ENCODE results near the gene AP1M1.

- TF ChIP-seq CTCF (conservative IDR thresholded peaks at IDR 0.05 in 1 of 2, IDR thresholded peaks at IDR 0.05 in 1 of 2; ENCODE audit: low read depth in 1 of 2, low read length in 2 of 2) (no peak), EZH2 (IDR thresholded peaks at IDR 0.05; ENCODE audit: low read length, missing control alignments) (no peak)
These were observed 97.3 kb downstream of the AP1M1 start for GRCh38 chr19:16295057-16295456.

All from fibroblast of lung (primary cell).